ENCODE results near the gene ABTB2. TPM values are rescaled to one million over a fixed set of nuclear protein-coding genes. Genes with fewer than 3 reads are reported as not detected.
"Not testable (repeated sequence)": the region's sequence is repeated elsewhere in the genome, so short reads cannot be mapped to it uniquely, and the experiment has no call there.

ABTB2 gene
- 10 to 100 TPM in 1 of 4 donors, 1 to 10 TPM in 3; 7.2 to 16.3 (median 7.6) TPM for polyA plus RNA-seq (ENCODE audit: insufficient read length in 4 of 4)

DNA sequence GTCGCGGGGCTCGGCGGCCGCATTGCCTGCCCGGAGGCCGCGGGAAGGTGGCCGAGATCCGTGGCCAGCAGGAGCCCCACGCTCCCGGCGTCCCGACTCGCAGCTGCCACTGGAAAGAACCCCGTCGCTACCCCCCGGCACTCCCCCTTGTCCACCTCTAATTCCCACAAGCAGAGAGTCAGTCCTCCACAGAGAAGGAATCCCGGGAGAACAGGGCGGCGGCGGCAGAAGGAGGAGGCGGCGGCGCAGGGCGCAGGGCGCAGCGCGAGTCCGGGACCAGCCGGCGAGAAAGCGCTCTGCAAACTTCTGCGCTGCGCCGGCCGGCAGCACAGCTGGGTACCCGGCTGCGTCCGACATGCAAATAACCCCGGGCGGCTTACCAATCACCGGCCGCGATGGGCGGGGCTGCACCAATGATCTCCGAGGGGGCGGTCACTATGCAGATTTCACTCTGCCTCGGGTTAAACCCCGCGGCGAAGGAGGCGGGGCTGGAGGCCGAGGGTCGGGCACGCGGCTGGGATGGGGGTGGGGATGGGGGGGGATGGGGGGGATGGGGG, at the start of gene ABTB2:
Gene ABTB2, minus strand, starts transcription at position 310 of the 557 bp plus-strand sequence.
- peak; percentile 89 to 95 (median 93) for DNase-seq (ENCODE audit: low read depth in 4 of 4, low spot score in 3 of 4)

GRCh38 chr11:34407121-34407813, 49.5 kb upstream of the ABTB2 start:
- no peak for DNase-seq (ENCODE audit: low read depth in 4 of 4, low spot score in 3 of 4)

DNA sequence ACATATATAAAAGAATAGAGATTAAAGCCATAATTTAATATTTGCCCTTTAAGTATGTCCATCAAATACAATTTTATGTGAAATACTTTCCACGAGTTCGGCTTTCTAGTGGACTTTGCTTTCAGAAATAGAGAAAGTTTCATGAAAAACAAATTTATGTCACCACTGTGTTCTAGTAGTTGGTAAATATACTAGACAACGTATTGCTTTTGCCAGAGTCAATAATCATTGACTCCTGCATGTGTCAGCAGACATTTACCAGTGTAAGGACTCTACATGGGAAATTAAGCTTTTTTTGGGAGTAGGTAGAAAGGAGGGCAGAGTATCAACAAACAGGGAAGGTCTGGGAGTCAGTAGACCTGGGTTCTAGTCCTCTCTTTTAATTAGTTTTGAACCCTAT, 48.6 kb upstream of the ABTB2 start:
- no peak for DNase-seq (ENCODE audit: low read depth in 4 of 4, low spot score in 3 of 4)

- no peak for DNase-seq (ENCODE audit: low read depth in 4 of 4, low spot score in 3 of 4)
These were observed 47.5 kb upstream of the ABTB2 start for GRCh38 chr11:34405079-34405858.

DNA sequence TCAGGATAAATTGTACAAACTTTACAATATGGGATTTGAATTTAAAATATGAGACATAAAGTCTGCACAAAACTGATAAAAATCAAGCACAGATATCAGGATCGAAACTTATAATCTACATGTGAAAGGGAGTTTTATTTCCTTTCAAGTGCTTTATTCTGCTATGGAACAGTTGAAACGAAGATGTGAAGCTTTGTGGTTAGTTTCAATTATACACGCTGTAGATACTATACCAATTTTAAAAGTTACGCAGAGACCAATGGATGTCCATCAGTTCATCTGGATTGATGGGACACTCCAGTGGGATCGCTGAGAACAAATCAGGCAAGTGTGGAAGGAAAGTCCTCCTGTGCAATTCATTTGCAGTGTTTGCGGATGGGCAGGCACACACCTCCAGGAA, 46.5 kb upstream of the ABTB2 start:
- DNase-seq (ENCODE audit: low read depth in 4 of 4, low spot score in 3 of 4), result no peak

- DNase-seq (ENCODE audit: low read depth in 4 of 4, low spot score in 3 of 4), result no peak
These were observed 45.6 kb upstream of the ABTB2 start for GRCh38 chr11:34403431-34403830.

DNA sequence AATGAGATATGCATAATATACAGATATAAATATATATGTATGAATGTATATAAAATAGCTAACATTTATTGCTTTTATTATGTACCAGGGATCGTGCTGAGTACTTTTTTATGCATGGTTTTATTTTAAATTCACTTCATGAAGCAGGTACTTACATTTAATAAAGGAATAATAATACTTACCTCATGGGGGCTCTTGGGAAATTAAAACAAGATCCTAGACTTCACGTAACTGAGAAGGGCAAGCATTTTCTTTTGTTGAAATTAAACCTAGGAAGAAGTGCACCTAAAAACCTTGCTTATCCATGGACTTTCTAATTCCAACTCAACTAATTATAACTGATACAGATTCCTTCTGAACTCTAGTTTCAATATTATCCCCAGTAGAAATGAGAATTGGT, 40.0 kb upstream of the ABTB2 start:
- DNase-seq (ENCODE audit: low read depth in 4 of 4, low spot score in 3 of 4), result no peak

- no peak for DNase-seq (ENCODE audit: low read depth in 4 of 4, low spot score in 3 of 4)
These were observed 39.3 kb upstream of the ABTB2 start for GRCh38 chr11:34397120-34397519.

- no peak for DNase-seq (ENCODE audit: low read depth in 4 of 4, low spot score in 3 of 4)
These were observed 38.2 kb upstream of the ABTB2 start for GRCh38 chr11:34395916-34396550.

- no peak for DNase-seq (ENCODE audit: low read depth in 4 of 4, low spot score in 3 of 4)
These were observed 37.0 kb upstream of the ABTB2 start for GRCh38 chr11:34394771-34395300.

- no peak for DNase-seq (ENCODE audit: low read depth in 4 of 4, low spot score in 3 of 4)
These were observed 29.8 kb upstream of the ABTB2 start for GRCh38 chr11:34387653-34388052.

- not testable (repeated sequence) for DNase-seq (ENCODE audit: low read depth in 4 of 4, low spot score in 3 of 4)
These were observed 28.5 kb upstream of the ABTB2 start for GRCh38 chr11:34386356-34386755.

DNA sequence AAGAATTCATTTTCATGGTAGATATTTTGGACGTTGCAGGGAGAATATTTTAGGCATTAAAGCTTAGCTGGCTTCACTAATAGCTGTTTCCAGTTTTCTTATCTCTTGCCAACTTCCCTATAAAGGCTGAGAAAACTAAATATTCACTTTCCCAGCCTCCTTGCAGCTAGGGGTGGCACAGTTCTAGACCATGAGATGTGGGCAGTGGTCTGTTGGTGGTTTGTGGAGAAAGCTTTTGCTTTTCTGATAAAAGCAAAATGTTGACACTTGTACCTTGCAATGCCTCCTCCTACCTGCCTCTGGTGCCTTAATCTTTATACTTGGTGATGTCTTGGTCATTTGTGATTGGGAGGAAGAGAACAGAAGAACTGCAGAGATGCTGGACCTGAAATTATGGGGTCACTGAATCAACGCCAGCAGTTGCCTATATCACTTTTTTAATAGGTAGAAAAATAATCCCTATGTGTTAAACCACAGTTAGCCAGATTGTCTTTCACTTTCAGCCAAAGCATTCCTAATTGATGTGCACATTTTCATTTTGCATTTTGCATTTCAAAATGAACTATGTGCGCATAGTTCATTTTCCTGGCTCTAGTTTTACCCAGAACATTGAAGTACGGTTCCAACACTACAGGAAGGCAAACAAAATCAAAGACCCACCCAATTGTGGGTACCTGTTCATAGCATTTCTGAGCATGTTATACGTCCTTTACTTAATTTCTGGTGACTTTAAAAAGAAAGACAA, 24.9 kb upstream of the ABTB2 start:
- no peak for DNase-seq (ENCODE audit: low read depth in 4 of 4, low spot score in 3 of 4)

DNA sequence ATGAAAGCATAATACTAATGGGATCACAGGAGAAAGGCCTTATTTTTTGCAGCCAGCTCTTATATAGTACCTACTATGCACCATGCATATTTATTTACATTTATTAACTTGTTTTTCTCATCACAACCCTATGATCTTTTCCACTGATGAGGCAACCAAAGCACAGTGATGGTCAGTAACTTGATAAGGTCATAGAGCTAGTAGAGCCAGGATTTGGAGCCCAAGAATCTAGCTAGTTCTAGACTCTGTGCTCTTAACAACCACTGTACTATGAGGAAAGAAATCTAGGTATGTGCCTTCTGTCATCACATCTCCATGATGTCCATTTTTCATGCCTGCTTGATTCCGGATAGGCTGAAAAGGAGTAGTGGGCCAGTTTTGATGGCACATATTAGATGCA, 24.0 kb upstream of the ABTB2 start:
- no peak for DNase-seq (ENCODE audit: low read depth in 4 of 4, low spot score in 3 of 4)

- DNase-seq (ENCODE audit: low read depth in 4 of 4, low spot score in 3 of 4), result no peak
These were observed 22.9 kb upstream of the ABTB2 start for GRCh38 chr11:34380696-34381095.

DNA sequence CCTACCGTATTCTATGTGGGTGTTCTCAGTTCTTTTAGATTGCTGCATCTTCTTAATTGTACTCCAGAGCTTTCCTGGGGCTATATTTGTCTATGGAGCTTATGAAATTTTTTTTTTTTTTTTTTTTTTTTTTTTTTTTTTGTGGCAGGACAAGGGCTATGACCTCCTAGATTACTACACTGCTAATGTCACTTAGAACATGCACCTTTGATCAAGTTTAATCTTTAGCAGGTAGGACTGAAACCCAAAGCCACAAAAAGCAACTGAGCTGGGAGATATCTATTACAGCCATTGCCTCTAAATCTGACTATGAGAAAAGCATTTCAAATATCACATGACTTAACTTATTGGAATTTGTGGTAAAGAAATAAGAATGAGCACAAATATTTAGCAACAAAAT, 21.7 kb upstream of the ABTB2 start:
- no peak for DNase-seq (ENCODE audit: low read depth in 4 of 4, low spot score in 3 of 4)

DNA sequence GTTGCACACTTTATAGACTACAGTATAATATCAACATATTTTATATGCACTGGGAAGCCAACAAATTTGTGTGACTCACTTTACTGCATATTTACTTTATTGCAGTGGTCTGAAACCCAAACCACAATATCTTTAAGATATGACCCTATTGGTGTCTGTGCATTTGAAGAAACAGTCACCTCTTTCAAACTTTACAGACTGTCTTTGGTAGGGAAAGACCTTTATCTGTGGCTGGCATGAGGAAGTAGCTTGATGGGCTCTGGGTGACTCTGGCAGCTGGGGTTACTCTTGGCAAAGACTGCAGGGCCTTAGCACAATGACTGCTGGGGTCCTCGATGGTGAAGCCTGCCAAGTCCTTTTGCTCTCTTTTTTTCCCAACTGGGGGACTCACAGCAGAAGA, 21.3 kb upstream of the ABTB2 start:
- no peak for DNase-seq (ENCODE audit: low read depth in 4 of 4, low spot score in 3 of 4)

GRCh38 chr11:34373727-34374126, 15.9 kb upstream of the ABTB2 start:
- DNase-seq (ENCODE audit: low read depth in 4 of 4, low spot score in 3 of 4), result no peak

DNA sequence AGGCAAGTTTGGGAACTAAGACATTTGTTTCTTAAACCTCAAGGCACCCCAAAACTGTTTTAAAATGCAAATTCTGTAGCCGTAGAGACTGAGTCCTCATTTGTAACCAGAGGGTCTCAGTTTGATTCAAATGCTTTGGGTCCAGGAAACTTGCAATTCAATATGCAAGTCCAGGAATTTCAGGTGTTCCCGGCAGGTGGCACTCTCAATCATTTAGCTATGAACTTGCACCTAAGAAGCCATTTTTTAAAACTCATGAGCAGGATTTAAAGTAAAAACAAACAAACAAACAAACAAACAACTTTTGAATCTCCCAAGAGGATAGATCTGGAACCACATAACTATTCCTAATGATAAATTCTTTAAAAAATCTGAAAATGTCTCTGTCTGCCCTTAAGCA, 8.7 kb upstream of the ABTB2 start:
- no peak for DNase-seq (ENCODE audit: low read depth in 4 of 4, low spot score in 3 of 4)

DNA sequence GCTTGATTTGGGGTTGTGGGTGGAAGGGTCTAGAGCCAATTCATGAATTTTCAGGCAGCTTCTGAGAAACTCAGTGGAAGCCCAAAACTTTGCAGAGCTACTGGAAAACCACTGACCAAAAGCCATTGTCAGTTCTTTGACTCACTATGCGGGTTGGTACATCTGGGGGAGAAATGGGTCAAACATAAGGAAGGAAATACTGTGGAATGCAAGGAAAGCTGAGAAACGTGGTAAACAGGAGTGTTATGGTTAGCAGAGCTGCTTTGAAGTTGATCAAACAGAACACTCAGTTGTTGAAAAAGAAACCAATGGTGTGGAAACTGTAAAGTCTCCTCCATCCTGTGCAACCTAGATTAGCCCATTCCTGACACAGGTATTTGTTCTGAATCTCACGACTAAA, 6.3 kb upstream of the ABTB2 start:
- DNase-seq (ENCODE audit: low read depth in 4 of 4, low spot score in 3 of 4), result no peak
